CD1c-positive myeloid dendritic cell (primary cell): Measurements from ENCODE around the gene ZCCHC2.

ENCODE experiments used
- DNase-seq: peaks from one replicate; pipeline ENCODE4 v3.0.0-alpha.2; 2016; ENCODE audit errors: extremely low spot score

Gene ZCCHC2

GRCh38 chr18:62538881-62539280 lies 16.1 kb downstream of the ZCCHC2 start:
- DNase-seq: no peak

GRCh38 chr18:62539284-62540165 lies 16.7 kb downstream of the ZCCHC2 start:
- no peak for DNase-seq

GRCh38 chr18:62543021-62543420 lies 20.2 kb downstream of the ZCCHC2 start:
- no peak for DNase-seq

- peak; percentile 57 for DNase-seq
These were observed 22.3 kb downstream of the ZCCHC2 start for GRCh38 chr18:62545098-62545497.

GRCh38 chr18:62549755-62550154 lies 26.9 kb downstream of the ZCCHC2 start:
- no peak for DNase-seq

GRCh38 chr18:62550746-62551145 lies 27.9 kb downstream of the ZCCHC2 start:
- no peak for DNase-seq

GRCh38 chr18:62551972-62552513 lies 29.2 kb downstream of the ZCCHC2 start:
- no peak for DNase-seq

GRCh38 chr18:62554061-62554815 lies 31.4 kb downstream of the ZCCHC2 start:
- DNase-seq: peak; percentile 17

- DNase-seq: no peak
These were observed 32.3 kb downstream of the ZCCHC2 start for GRCh38 chr18:62555135-62555534.

- DNase-seq: no peak
These were observed 33.6 kb downstream of the ZCCHC2 start for GRCh38 chr18:62556397-62556796.

GRCh38 chr18:62558015-62558663 lies 35.3 kb downstream of the ZCCHC2 start:
- DNase-seq: no peak

GRCh38 chr18:62564044-62564443 lies 41.2 kb downstream of the ZCCHC2 start:
- no peak for DNase-seq

- peak; percentile 67 for DNase-seq
These were observed 43.4 kb downstream of the ZCCHC2 start for GRCh38 chr18:62566199-62566598.

- no peak for DNase-seq
These were observed 44.0 kb downstream of the ZCCHC2 start for GRCh38 chr18:62566818-62567217.

GRCh38 chr18:62569081-62569655 lies 46.3 kb downstream of the ZCCHC2 start:
- no peak for DNase-seq

GRCh38 chr18:62571037-62571436 lies 48.2 kb downstream of the ZCCHC2 start:
- no peak for DNase-seq

GRCh38 chr18:62571648-62572047 lies 48.8 kb downstream of the ZCCHC2 start:
- DNase-seq: no peak

GRCh38 chr18:62572456-62572855 lies 49.6 kb downstream of the ZCCHC2 start:
- DNase-seq: no peak

- no peak for DNase-seq
These were observed 52.0 kb downstream of the ZCCHC2 start for GRCh38 chr18:62574776-62575175.

GRCh38 chr18:62576271-62576670 lies 53.4 kb downstream of the ZCCHC2 start:
- DNase-seq: no peak

GRCh38 chr18:62576845-62577512 lies 54.2 kb downstream of the ZCCHC2 start:
- peak; percentile 25 for DNase-seq
